AG04449 (cell line): ENCODE measurements around the gene JAM3.

Source experiments
- CTCF ChIA-PET: fragments of 350-600 bp; formaldehyde crosslinking; extraction: SDS; loops from one replicate; lab custom pipeline; 2021; ENCODE audit warnings: antibody characterized with exemption; lab: Yijun Ruan, JAX
- POLR2A ChIA-PET: fragments of 400-600, 350-600 bp; formaldehyde crosslinking; extraction: SDS; loops from one replicate; lab custom pipeline; 2020; ENCODE audit warnings: antibody characterized with exemption, inconsistent platforms; lab: Yijun Ruan, JAX
- DNase-seq: peaks from one replicate; pipeline ENCODE4 v3.0.0-alpha.2; 2010; ENCODE audit warnings: low read depth, low spot score
- H3K4me3 ChIP-seq: 2 replicates; pipeline ENCODE4 v1.5.1; 2011; ENCODE audit warnings: low read depth, mild to moderate bottlenecking, control low read depth, low read length
- TF ChIP-seq, protein P1 (sequence below): IDR thresholded peaks from one replicate; pipeline ENCODE4 v1.5.1; 2011; ENCODE audit warnings: mild to moderate bottlenecking, moderate library complexity, low read length, control low read depth, inconsistent platforms; ENCODE audit not compliant: insufficient read depth; ENCODE audit errors: missing control alignments

The JAM3 gene

GRCh38 chr11:134140961-134141490 lies 72.2 kb downstream of the JAM3 start:
- ChIA-PET CTCF (interaction anchor here (0.9 to 6.7 kb wide), 21 partner anchors 8 to 215 kb away, joined by 3 to 219 read pairs (median 8); partner anchors contain the start of gene JAM3), POLR2A (no interaction called here)
- TF ChIP-seq, protein P1, sequence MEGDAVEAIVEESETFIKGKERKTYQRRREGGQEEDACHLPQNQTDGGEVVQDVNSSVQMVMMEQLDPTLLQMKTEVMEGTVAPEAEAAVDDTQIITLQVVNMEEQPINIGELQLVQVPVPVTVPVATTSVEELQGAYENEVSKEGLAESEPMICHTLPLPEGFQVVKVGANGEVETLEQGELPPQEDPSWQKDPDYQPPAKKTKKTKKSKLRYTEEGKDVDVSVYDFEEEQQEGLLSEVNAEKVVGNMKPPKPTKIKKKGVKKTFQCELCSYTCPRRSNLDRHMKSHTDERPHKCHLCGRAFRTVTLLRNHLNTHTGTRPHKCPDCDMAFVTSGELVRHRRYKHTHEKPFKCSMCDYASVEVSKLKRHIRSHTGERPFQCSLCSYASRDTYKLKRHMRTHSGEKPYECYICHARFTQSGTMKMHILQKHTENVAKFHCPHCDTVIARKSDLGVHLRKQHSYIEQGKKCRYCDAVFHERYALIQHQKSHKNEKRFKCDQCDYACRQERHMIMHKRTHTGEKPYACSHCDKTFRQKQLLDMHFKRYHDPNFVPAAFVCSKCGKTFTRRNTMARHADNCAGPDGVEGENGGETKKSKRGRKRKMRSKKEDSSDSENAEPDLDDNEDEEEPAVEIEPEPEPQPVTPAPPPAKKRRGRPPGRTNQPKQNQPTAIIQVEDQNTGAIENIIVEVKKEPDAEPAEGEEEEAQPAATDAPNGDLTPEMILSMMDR = no peak
- no peak overlapping the region for H3K4me3 ChIP-seq
- DNase-seq = no peak

- H3K4me3 ChIP-seq = no peak overlapping the region
- TF ChIP-seq, protein P1 = no peak
- ChIA-PET CTCF (interaction anchor here (1.3 to 6.7 kb wide), 2 partner anchors 91 to 215 kb away, joined by 6 to 219 read pairs; no protein-coding TSS in a partner anchor), POLR2A (no interaction called here)
- no peak for DNase-seq
Observed at GRCh38 chr11:134142536-134142935, 73.7 kb downstream of the JAM3 start.

GRCh38 chr11:134143801-134144200 lies 74.9 kb downstream of the JAM3 start:
- DNase-seq = no peak
- ChIA-PET CTCF (interaction anchor here (6.7 kb wide), 1 partner anchor 93 kb away, joined by 219 read pairs; no protein-coding TSS in a partner anchor), POLR2A (no interaction called here)
- no peak overlapping the region for H3K4me3 ChIP-seq
- TF ChIP-seq, protein P1 = no peak

DNA sequence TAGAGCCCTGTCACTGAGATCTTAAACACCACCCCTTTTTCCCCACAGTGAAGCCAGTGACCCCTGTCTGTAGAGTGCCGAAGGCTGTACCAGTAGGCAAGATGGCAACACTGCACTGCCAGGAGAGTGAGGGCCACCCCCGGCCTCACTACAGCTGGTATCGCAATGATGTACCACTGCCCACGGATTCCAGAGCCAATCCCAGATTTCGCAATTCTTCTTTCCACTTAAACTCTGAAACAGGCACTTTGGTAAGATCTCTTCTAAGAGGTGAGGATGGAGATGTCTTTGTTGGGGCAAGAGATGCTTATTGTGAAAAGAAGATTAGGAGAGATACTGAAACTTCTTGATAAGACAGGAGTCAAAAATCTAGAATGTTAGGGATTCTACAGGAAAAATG lies 75.9 kb downstream of the JAM3 start:
- H3K4me3 ChIP-seq = no peak overlapping the region
- POLR2A ChIA-PET = no interaction called here
- DNase-seq = no peak
- TF ChIP-seq, protein P1 = no peak
- CTCF ChIA-PET = interaction anchor here (6.7 kb wide), 1 partner anchor 94 kb away, joined by 219 read pairs; no protein-coding TSS in a partner anchor

- TF ChIP-seq, protein P1 = no peak
- ChIA-PET CTCF (interaction anchor here (1.4 to 2.3 kb wide), 2 partner anchors 95 to 218 kb away, joined by 4 to 8 read pairs; no protein-coding TSS in a partner anchor), POLR2A (no interaction called here)
- H3K4me3 ChIP-seq = no peak overlapping the region
- no peak for DNase-seq
Observed at GRCh38 chr11:134145715-134146114, 76.8 kb downstream of the JAM3 start.

DNA sequence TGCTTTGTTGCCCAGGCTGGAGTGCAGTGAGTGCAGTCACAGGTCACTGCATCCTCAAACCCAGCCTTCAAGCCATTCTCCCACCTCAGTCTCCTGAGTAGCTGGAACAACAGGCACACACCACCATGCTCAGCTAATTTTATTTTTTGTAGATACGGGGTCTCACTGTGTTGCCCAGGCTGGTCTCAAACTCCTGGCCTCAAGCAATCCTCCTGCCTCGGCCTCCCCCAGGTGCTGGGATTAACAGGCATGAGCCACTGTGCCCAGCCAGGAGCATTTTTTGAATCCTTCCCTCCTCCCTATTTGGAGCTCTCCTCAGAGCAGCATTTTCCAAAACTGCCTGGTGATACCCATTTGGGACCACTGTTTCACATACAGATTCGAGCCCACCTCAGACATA lies 77.7 kb downstream of the JAM3 start:
- DNase-seq = no peak
- POLR2A ChIA-PET = no interaction called here
- no peak overlapping the region for H3K4me3 ChIP-seq
- TF ChIP-seq, protein P1 = no peak
- CTCF ChIA-PET = interaction anchor here (1.4 to 2.3 kb wide), 2 partner anchors 96 to 219 kb away, joined by 4 to 8 read pairs; no protein-coding TSS in a partner anchor
